Fibroblast of lung (primary cell): ENCODE results near the gene B4GALT2.

Source experiments
- EZH2 ChIP-seq: IDR thresholded peaks from 2 replicates; pipeline ENCODE4 v1.5.1; 2012; ENCODE audit warnings: low read length, control low read depth, mild to moderate bottlenecking; ENCODE audit errors: missing control alignments
- TF ChIP-seq, protein P1 (sequence below), 2 donors: IDR thresholded peaks in 1 of 2; conservative IDR thresholded peaks in 1 of 2; 1 replicate in 1 of 2; 2 replicates in 1 of 2; pipeline ENCODE4 v1.5.1; 2011 to 2012; ENCODE audit warnings: low read length in 2 of 2, control low read depth in 1 of 2, inconsistent platforms in 1 of 2, low read depth in 1 of 2, mild to moderate bottlenecking in 1 of 2

DNA sequence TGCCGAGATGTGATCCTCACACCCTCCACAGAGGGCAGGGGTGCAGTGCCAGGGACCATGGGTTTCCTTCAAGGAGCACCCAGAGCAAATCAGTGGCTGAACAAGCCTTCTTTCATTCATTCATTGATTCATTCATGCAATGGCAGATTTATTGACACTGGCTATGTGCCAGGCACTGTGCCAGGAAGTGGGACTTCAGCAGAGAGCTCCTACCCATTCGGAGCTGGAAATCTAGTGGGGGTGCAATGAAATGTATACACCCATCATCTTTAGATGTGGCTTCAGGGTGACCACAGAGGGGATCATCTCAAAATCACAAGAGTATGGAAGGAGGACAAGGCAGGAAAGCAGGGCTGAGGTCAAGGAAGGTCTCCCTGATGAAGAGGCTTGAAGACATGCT is 33.4 kb downstream of the B4GALT2 start:
- TF ChIP-seq, protein P1, sequence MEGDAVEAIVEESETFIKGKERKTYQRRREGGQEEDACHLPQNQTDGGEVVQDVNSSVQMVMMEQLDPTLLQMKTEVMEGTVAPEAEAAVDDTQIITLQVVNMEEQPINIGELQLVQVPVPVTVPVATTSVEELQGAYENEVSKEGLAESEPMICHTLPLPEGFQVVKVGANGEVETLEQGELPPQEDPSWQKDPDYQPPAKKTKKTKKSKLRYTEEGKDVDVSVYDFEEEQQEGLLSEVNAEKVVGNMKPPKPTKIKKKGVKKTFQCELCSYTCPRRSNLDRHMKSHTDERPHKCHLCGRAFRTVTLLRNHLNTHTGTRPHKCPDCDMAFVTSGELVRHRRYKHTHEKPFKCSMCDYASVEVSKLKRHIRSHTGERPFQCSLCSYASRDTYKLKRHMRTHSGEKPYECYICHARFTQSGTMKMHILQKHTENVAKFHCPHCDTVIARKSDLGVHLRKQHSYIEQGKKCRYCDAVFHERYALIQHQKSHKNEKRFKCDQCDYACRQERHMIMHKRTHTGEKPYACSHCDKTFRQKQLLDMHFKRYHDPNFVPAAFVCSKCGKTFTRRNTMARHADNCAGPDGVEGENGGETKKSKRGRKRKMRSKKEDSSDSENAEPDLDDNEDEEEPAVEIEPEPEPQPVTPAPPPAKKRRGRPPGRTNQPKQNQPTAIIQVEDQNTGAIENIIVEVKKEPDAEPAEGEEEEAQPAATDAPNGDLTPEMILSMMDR (conservative IDR thresholded peaks at IDR 0.05 in 1 of 2, IDR thresholded peaks at IDR 0.05 in 1 of 2; ENCODE audit: low read depth in 1 of 2, low read length in 2 of 2) = no peak
- TF ChIP-seq EZH2 = no peak
